Measurements from ENCODE around the gene UNC5C. TPM values are rescaled to one million over a fixed set of nuclear protein-coding genes. Genes with fewer than 3 reads are reported as not detected.

UNC5C gene
- total RNA-seq, 1 experiment from 2014 or later = 1.0 TPM

- ATAC-seq = no peak
- CTCF ChIA-PET = interaction anchor here (1.4 kb wide), 1 partner anchor 44 kb away, joined by 3 read pairs; no protein-coding TSS in a partner anchor
- TF ChIP-seq JUN (CRISPR knock-in tag; IDR thresholded peaks at IDR 0.05) (no peak), GABPB1 (CRISPR knock-in tag; IDR thresholded peaks at IDR 0.05) (peak; percentile 84), ZNF425 (CRISPR knock-in tag; conservative IDR thresholded peaks at IDR 0.05) (no peak)
Measured at GRCh38 chr4:95248720-95249425, 299.9 kb downstream of the UNC5C start.

GRCh38 chr4:95243892-95244291, 304.9 kb downstream of the UNC5C start:
- DNase-seq (ENCODE audit: low spot score) = no peak
- no peak for ATAC-seq
- Mint-ChIP-seq H3K4me3 (no peak overlapping the region), H3K36me3 (no peaks in the 10 kb centered on the region), H3K9me3 (peaks cover under 1% of the 10 kb centered on the region), H3K27ac (no peak overlapping the region), H3K4me1 (peaks cover 8% of the 10 kb centered on the region), H3K27me3 (ENCODE audit: low read depth) (no peaks in the 10 kb centered on the region)
- POLR2A ChIA-PET = no interaction called here
- CTCF ChIA-PET = interaction anchor here (1.2 kb wide), 1 partner anchor 40 kb away, joined by 3 read pairs; no protein-coding TSS in a partner anchor
- no peak for TF ChIP-seq MYBL2 (CRISPR knock-in tag; IDR thresholded peaks at IDR 0.05)
- no peak for TF ChIP-seq PREB (CRISPR knock-in tag; IDR thresholded peaks at IDR 0.05; ENCODE audit: borderline replicate concordance)
- TF ChIP-seq ESRRA (CRISPR knock-in tag; IDR thresholded peaks at IDR 0.05; ENCODE audit: borderline replicate concordance) = no peak
- TF ChIP-seq MLX (CRISPR knock-in tag; IDR thresholded peaks at IDR 0.05) = no peak
- TF ChIP-seq TP53 (CRISPR knock-in tag; IDR thresholded peaks at IDR 0.05) = no peak
- no peak for TF ChIP-seq JAZF1 (CRISPR knock-in tag; IDR thresholded peaks at IDR 0.05)
- no peak for TF ChIP-seq TEAD1 (CRISPR knock-in tag; IDR thresholded peaks at IDR 0.05)
- TF ChIP-seq CBFB (CRISPR knock-in tag; IDR thresholded peaks at IDR 0.05; ENCODE audit: low read depth) = no peak

More at GRCh38 chr4:95248720-95249425, 299.9 kb downstream of the UNC5C start:
- DNase-seq (ENCODE audit: low spot score) = no peak
- peaks cover 8% of the 10 kb centered on the region for H3K4me1 Mint-ChIP-seq
- no peaks in the 10 kb centered on the region for H3K9me3 Mint-ChIP-seq
- H3K36me3 Mint-ChIP-seq = no peaks in the 10 kb centered on the region
- H3K4me3 Mint-ChIP-seq = no peak overlapping the region
- no peaks in the 10 kb centered on the region for H3K27me3 Mint-ChIP-seq (ENCODE audit: low read depth)
- no peak overlapping the region for H3K27ac Mint-ChIP-seq
- POLR2A ChIA-PET = no interaction called here

- no peak for DNase-seq (ENCODE audit: low spot score)
Measured at GRCh38 chr4:95238554-95238953, 310.2 kb downstream of the UNC5C start.

More at GRCh38 chr4:95238554-95238953, 310.2 kb downstream of the UNC5C start:
- Mint-ChIP-seq H3K4me1 (no peaks in the 10 kb centered on the region), H3K9me3 (peaks cover 9% of the 10 kb centered on the region), H3K36me3 (no peaks in the 10 kb centered on the region), H3K27ac (no peak overlapping the region), H3K4me3 (no peak overlapping the region), H3K27me3 (ENCODE audit: low read depth) (no peaks in the 10 kb centered on the region)
- TF ChIP-seq USF2 (CRISPR knock-in tag; IDR thresholded peaks at IDR 0.05) (no peak), FOXP4 (CRISPR knock-in tag; IDR thresholded peaks at IDR 0.05) (no peak)
- CTCF ChIA-PET = no interaction called here
- POLR2A ChIA-PET = no interaction called here
- ATAC-seq = no peak
